COLO668 (cell line): ENCODE measurements around the gene HIRIP3.
"Not testable (repeated sequence)": the region's sequence is repeated elsewhere in the genome, so short reads cannot be mapped to it uniquely, and the experiment has no call there.

Experiments used
- DNase-seq: peaks from one replicate; lab custom pipeline; 2025; ENCODE audit not compliant: unreplicated experiment; lab: John Stamatoyannopoulos, UW

The HIRIP3 gene

DNA sequence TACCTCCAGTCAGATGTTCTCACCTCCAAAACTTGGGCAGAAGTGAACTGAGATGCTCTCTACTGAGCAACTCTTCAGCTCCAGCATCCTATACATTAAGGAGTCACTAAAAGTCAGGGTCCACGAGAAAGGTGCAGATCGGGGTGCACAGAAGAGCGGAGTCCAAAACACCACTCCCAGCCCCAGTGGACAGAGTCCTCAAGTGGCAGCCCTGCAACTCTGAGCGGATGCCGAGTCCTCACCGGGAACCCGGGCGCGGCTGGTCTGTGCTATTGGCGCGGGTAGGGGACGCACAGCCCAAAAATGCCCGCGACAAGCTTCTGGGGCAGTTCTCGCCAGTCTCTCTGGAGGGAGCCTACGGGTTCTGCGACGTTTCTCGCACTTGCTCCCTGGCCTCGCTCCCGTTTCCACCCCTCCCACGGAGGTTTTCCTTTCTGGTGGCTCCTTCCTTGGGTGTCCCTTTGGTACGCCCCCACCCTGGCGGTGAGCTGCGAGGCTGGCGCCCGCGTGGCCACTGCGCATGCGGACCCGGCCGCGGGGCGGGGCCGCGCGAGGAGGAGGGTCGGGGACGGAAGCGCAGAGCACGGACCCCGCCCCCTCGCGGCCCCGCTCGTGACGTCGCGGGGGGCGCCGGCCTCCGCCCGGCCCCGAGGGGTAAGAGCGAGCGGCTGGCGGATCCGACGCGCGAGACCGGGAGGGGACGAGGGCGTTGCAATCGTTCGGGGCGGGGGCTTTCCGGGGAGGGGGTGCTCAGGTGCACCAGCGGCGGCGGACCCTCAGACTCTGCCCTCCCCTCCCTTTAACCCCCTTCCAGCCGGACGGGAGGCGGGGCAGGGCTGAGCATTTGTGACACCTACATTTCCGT lies 33.7 kb downstream of the HIRIP3 start, which contains the start of gene TMEM219:
Gene TMEM219, plus strand, starts transcription at position 601 of the 865 bp plus-strand sequence. CDS start 1,065 bp downstream, outside the sequence.
- peak; percentile 94 for DNase-seq

DNA sequence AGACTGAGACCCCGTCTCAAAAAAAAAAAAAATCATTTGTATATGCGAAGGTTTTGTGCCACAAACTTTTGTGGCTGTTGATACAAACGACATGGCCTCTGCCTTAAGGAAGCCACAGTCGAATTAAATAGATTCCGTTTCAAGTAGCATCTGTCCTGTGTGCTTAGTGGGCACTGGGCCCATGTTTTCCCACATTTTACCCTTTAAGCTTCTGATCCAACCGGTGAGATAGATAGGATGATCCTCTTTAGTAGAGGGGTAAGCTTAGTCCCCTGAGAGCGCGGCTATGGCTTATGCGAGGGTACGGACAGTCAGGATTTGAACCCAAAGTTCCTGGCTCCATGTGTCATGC lies 34.3 kb downstream of the HIRIP3 start:
- DNase-seq, result no peak

DNA sequence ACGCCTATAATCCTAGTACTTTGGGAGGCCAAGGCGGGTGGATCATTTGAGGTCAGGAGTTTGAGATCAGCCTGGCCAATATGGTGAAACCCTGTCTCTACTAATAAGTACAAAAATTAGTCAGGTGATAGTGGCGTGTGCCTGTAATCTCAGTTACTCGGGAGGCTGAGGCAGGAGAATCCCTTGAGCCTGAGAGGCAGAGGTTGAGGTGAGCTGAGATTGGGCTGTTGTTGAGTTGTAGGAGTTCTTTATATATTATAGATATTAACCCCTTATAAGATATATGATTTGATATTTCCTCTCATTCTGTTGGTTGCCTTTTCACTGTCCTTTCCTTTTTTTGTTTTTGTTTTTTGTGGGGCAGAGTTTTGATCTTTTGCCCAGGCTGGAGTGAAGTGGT lies 35.6 kb downstream of the HIRIP3 start:
- DNase-seq, result not testable (repeated sequence)

DNA sequence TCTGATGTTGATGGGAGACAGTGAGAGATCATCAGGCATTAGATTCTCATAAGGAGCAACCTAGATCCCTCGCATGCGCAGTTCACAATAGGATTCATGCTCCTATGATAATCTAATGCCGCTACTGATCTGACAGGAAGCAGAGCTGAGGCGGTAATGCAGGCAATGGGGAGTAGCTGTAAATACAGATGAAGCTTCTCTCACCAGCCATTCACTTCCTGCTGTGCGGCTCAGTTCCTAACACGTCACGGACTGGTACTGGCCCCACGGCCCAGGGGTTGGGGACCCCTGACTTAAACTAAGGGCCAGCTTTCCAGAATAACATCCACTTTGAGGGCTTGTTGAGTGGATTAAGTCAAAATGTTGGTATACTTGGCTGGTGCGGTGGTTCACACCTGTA lies 36.1 kb downstream of the HIRIP3 start:
- no peak for DNase-seq

DNA sequence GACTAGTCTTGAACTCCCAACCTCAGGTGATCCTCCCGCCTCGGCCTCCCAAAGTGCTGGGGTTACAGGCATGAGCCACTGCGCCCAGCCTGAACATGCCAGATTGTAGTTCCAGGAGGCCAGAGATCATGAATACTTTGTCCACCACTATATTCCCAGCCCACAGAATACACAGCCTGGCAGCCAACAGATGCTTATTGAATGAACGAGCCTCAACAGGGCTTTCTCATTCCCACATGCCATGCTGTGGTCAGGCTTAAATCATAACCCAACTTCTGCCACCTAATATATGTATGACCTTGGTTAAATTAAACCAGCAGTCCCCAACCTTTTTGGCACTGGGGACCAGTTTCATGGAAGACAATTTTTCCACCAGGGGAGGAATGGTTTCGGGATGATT lies 36.7 kb downstream of the HIRIP3 start:
- DNase-seq, result no peak

DNA sequence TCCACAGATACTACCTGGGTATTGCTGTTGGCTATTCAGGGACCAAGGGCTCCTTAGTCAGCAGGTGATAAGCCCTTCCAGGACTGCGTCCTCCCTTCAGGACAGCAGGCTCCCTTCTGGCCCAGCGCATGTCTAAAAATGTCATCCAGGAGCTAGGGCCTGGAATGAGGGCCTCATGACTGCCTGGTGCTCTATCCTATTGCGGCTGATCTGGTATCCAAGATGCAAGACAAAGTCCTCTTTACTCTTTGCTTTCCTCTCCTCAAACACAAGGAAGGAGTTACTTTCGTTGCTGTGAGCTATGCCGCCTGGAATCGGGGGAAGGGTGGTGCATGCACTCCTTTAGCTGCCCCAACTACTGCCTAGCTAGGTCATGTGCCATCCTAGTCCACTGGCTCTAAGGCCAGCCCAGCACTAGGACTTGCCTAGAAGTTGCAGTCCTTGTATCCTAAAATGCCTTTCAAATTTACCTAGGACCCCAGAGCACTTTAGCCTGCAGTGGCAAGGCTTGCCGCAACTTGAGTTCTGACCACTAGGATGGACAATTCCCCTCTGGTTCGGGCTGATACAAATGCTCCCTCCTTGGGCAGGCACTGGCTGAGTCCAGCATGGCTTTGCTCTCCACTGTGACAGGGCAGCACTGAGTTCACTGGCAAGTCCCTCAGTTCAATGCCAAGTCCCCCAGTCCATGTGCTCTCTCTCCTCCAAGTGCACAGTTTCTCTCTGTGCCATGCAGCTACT lies 43.6 kb downstream of the HIRIP3 start:
- DNase-seq, result no peak

DNA sequence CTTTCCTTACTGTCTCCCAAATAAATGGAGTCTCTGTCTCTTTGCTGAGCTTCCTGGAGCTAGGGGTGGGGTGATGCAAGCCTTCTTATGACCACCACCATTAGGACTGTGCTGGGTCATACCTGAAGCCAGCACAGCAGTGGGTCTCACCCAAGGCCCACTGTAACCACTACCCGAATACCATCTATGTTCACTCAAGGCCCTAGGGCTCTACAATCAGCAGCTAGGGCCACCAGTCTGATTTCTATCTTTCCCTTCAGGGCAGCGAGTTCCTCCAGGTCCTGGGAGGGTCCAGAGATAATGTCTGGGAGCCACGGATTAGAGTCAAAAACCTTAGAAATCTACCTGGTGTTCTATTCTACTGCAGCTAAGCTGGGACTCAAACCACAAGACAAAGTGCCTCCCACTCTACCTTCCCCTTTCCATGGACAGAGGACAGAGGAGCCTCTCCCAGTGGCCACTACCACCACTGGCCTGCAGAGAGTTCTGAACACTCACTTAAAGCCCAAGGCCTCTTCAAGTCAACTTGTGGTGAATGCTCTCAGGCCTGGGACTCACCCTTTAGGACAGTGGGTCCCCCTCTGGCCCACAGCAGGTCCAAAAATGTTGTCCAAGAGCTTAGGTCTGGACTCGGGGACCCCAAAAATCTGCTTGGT lies 44.5 kb downstream of the HIRIP3 start:
- no peak for DNase-seq

DNA sequence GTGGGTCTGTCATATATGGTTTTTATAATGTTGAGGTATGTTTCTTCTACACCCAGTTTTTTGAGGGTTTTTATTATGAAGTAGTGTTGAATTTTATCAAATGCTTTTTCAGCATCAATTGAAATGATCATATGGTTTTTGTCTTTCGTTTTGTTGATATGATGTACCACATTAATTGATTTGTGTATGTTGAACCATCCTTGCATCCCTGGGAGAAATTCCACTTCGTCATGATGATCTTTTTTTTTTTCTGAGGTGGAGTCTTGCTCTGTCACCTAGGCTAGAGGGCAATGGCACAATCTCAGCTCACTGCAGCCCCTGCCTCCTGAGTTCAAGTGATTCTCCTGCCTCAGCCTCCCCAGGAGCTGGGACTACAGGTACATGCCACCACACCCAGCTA lies 47.5 kb downstream of the HIRIP3 start:
- no peak for DNase-seq

DNA sequence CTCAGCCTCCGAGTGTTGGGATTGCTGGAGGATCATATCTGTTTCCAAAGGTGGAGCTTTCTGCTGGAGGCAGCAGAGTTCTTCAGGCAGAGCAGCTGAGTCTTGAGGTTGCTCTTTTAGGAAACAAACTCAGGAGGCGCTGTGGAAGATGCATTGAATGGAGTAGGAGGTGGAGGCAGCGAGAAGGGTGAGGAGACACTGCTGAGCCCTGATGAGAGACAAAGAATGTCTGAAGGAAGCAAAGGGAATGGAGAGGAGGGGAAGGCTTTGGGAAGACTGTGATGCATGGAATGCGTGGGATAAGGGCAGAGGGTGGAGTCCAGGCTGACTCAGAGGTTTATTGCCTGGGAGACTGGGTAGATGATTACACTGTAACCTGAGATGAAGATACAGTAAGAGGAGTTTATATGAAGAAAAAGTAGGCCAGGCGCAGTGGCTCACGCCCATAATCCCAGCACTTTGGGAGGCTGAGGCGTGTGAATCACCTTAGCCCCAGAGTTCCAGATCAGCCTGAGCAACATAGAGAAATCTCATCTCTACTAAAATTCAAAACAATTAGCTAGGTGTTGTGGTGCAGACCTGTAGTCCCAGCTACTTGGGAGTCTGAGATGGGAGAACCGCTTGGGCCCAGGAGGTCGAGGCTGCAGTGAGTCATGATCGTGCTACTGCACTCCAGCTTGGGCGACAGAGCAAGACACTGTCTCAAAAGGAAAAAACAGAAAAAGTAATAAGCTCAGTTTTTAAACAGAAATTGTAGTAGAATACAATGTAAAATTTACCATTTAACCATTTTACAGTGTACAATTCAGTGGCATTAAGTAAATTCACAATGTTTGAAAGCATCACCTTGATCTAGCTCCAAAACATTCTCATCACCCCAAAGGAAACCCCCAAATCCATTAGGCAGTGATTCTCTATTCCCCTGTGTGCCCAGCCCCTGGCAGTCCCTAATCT lies 51.3 kb downstream of the HIRIP3 start:
- DNase-seq, result peak; percentile 47
